ENCODE results near the gene CDK2AP2.

The CDK2AP2 gene

DNA sequence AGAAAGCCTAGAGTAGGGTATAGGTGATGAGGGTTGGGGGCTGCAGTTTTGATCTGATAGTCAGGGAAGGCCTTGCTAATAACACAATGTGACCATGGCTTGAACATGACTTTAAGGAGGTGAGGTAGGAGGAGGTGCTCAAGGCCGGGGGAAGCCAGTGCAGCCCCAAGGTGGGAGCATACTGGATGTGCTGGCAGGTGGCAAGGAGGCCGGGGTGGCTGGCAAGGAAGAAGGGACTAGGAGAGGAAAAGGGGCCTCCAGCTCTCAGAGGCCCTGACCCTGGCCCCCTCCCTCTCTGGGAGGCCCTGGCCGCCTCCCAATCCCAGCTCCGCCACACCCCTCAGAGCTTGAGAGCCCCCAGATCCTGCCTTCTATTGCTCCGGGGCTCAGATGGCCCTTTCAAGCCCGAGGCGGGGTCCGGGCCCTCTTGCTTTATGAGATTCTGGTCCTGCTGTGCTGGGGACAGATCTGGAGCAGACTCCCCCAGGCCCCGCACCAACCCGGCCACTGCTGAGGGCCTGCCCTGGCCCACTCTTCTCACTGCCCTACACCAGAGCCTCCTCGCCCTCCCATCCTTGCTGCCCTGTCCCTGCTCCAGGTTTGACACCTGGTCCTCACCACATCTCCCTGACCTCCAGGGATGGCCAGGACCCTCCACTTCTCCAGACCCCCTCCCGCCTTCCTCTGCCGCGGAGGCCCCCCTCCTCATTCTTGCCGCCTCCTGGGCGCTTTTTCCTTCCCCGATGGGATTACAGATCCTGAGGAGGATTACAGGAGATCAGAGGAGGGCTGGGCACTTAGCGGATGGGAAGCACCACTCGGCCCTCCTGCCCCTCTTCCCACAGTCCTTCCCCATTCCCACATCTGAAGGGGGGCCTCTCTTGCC, 4.6 kb downstream of the CDK2AP2 start:
- DNase-seq = no peak

DNA sequence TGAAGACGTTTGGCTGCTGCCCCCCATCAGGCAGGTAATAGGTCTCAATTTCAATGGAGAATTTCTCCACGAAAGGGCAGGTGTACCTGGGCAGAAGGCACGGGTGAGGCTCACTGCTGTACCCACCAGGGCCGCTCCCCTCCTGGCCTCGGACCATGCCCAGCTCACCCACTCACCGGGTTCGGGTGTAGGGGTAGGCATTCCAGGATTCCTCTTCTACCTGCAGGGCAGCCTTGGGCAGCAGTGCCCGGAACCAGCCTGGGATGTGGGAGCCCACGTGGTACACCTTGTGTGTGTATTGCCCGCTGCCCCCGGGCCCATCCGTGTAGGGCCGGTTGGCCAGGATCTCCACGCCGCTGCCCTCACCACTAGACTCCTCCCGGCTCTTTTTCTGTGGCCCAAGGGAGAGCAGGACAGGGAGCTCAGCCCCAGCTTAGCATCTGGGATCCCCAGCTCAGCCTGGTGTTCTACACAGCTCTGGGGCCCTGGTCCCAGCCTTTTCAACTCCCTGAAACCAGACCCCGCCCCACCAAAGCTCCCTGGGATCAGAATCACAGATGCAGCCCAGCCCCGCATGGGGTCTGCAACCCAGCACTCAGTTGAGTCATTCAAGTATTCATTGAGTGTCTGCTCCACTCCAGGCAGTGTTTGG, 5.5 kb downstream of the CDK2AP2 start:
- DNase-seq = no peak

DNA sequence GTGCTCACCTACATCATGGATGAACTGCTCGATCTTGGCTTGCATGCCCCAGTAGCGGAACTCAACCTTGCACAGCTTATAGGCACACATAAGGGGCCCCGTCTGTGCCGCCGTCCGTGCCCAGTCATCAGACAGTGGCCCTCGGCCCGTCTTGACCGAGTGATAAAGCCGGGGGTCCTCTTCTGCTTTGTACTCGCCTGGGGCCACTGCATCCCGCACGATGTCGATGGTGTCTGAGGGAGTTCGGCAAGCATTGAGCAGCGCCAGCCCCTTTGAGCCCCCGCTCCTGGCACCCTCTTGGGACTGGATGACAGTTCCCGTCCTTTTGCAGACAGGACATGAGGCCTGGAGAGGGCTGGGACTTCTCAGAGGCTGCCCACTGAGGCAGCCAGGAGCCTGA, 6.1 kb downstream of the CDK2AP2 start:
- no peak for DNase-seq

DNA sequence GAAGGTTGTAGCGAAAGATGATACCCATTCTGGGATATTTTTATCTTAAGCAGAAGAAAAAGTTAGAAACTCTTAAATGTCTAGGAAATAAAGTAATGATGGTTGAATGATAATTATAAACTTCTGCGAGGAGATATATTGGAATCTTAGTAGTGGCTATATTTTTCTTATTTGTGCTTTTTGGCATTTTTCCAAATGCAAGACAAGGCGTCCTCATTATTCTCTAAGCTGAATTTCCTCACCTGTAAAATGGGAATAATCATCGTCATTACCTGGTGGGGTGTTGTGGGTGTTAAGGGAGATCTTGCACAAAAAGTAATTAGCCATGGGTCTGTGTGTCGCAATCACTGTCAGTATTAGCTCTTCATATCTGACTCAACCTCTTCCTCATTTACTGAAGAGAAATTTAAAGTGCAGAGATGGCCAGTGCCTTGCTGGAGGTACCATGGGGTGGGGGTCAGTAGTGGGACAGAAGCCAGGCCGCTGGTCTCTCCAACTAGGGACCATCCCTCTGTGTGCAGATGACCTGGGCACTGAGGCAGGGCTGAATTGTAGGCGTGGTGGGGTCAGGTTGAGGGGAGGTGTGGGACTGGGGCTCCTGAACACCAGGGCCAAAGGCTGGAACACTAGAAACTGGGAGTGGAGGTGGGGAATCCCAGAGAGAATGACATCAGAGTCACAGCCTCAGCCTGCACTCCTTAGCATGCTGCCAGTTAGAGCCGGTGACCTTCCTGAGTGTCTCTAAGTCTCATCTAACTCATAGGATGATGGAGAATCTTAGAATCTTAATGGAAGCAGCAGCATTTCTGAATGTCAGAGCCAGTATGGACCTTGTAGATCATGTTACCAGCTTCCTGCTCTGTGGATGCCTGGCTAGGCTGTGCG, 6.9 kb downstream of the CDK2AP2 start:
- no peak for DNase-seq

DNA sequence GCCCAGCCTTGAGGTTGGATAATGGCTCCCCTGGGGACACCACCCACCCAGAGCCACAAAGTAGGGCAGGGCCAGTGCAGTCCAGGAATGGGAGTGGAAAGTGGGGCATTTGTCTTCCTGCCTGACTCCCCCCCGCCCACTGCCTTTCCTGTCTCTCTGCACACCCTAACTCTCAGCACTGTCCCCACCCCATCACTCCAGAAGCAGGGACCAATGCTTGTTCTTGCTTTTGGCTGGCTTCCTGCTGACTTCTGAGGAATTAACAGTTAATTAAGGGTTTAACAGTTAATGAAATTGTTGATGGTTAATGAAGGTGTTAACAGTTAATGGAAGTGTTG, 7.5 kb downstream of the CDK2AP2 start:
- DNase-seq = no peak

DNA sequence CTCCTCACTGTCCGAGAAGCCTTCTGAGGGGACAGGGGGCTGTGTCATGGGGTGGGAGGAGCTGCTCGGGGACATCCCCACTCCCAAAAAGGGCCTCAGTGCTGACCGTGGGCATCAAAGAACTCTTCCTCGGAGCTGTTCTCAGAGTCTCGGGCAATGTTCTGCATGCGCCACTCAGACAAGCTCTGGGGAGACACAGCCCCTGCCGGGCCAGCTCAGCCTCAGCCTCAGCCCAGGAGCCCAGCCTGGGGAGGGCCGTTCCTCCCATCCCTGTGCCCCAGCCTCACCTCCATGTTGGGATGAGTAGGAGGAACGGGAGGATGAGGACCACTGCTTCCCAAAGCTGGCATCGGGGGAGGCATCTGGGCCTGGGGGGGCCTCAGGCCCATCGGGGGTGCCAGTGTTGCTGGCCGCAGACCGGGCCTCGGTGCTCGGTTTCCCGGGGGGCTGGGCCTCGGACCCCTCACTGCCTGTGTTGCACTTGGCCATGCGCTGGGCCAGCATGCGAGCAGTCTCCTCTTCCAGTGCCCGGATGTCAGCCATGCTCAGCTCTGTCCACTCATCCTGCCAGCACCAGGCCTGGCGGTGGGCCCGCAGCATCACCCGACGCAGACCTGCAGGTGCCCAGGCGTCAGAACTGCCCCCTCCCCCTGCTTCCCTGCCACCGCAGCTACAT, 8.0 kb downstream of the CDK2AP2 start:
- DNase-seq = no peak

DNA sequence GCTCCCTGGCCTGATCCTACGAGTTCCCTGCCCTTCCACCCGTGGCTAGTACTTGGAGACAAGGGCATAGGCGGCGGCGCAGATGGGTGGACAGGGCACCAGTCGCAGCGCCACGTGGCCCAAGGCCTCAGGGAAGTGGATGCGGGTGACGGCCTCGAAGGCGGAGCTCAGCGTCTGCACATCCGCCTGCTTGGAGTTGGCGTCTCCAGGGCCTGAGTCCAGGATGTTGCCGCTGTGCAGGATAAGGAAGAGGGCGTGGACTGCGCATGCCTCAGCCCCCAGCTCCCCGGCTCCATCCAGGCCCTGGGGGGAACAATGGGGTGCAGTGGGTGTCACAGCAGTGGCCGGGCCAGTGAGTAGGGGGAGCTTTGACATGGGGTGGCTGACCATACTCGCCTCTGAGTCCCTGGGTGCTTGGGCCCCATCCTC, 9.4 kb downstream of the CDK2AP2 start:
- DNase-seq = no peak

DNA sequence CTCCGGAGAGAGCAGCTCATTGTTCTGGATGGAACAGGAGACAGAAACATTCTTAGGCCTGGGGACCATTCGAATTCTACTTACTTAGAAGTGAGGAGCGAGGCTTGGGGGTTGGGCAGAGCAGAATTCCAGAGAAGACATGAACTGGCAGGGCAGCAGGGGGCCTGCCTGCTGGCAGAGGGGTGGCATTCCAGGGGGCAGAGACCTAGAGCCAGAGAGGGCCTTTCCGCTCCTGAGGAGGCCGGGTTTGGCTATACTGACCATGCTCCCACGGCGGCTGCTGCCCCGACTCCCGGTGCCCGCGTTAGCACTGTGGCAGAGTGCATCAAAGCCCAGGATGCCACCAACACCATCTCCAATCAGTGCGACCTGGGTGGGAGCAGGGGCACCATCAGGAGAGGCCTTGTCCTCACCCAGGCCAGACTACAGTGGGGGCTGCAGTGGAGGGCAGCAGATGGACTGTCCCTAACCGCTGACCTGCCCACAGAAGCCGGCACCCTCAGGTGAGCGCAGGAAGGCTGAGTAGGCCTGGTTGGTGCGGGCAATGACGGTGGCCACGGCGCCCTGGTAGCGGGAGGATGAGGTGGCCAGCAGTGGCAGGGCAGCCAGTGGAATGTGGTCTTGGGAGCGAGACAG, 10.2 kb downstream of the CDK2AP2 start:
- no peak for DNase-seq

DNA sequence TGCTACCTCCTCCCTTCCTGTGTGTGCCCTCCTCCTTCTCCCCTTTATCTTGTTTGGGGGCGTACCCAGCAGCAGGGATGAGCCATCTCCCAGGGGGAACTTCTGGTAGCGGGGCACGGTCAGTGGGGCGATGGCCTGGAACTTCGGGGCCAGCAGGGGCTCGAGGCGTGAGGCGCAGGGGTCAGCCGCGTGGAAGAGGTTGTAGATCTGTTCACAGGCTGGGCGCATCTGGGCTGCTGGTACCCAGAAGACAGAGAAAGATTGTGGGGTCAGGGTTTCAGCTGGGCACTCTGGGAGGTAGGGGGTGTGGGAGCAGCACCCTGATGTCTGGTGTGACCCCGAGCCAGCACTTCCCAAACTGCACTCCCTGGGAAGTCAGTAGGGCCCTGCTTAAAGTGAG, 11.8 kb downstream of the CDK2AP2 start:
- DNase-seq = no peak

DNA sequence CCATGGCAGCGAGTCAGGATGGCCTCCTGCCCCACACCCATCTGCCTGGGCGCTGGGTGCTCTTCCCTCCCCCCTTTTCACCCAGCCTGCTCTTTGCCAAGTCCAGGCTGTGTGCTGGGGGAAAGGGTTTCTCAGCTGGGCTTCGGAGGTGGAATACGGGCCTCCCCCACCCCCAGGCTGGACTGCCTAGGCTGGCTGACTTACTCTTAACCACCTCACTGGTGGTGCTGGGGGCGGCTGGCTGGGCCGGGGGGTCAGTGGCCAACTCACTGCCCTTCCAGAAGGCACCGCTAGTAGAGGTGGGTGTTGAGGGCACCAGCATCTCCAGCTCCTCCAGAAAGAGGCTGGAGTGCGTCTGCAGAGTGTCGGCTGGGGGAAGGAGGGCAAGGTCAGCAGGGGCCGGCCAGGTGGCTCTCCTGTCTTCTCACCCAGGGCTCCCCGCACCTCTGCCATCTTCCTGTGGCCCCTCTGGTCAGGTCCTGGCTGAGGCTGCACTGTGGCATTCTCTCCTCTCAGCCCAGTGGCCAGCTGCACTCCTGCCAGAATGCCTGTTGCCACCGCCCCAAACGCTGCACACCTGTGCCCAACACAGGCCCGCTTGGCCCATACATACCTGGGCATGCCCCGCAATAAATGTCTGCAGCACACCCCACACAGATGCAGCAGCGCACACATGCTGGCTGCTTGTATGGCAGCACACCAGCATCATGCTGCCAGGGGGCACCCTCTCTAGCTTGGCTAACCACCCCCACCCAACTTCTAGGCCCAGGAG, 12.5 kb downstream of the CDK2AP2 start:
- DNase-seq = no peak

DNA sequence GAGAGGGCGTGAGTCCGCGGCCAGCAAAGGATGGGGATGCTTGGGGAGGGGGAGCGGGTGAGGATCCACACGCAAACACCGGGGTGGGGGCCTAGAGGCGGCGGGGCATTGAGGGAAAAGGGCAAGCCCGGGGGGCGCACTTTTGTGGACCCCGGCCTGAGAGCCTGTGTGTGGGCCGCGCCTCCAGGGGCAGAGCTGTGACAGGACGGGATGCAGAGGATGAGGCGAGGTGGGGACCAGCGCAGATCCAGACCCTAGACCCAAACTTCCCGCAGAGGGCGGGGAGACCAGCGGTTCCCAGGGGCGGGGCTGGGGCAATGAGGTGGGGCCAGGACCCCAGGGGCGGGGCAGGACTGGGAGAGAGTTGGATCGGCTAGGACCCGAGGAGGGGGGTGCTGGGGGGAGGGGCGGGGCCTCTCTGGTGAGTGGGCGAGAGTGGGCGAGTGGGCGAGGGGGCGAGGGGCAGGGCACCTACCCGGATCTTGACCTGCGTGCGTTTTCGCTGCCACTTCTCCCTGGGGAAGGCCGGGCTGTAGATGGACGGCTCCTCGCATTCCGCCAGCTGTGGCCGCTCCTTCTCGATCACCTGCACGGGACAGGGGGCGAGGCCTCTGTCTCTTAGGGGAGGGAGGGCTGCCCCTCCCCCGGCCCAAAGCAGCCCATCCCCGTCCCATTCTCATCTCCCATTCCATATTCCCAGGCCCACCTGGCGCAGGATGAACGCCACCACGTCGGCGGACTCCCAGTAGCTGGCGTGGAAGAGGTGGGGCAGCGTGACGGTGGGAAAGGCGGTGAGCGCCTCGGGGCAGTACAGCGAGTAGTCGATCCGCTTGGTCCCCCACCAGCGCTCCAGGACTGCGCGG, 13.4 kb downstream of the CDK2AP2 start:
- DNase-seq = no peak

DNA sequence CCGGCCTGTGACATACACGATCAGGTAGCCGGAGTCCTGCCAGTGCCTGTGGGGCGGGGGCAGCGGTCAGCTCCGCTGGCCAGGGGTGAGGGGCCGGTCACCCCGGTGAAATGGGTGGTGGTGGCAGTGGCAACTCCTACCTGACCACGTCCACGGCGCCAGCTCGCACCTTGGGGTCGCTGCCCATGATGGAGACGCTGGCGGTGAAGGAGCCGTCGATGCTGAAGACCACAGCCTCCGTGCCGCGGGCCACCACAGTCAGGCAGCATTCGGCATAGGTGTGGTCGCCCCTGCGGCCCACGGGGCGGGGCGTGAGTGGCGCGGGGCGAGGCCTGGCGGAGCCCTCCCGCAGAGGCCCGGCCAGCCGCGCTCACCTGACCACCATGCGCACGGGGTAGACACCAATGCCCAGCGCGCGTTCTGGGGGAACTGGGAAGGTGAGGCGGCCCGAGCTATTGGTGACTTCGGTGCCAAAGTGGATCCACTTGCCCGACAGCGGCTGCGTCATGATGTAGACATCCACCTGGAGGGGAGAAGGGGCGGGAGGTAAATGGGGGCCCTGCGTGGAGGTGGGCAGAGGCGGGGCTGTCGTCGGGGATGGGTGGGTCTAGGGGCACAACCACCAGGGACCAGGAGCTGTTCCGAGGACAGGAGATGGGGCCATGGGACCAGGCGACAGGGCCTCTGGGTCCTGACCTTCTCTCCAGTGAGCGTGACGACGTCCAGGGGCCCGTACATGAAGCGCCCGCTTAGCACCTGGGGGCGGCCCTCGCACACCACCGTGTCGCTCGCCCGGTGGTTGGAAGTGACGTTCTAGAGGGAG, 14.2 kb downstream of the CDK2AP2 start:
- DNase-seq = no peak

DNA sequence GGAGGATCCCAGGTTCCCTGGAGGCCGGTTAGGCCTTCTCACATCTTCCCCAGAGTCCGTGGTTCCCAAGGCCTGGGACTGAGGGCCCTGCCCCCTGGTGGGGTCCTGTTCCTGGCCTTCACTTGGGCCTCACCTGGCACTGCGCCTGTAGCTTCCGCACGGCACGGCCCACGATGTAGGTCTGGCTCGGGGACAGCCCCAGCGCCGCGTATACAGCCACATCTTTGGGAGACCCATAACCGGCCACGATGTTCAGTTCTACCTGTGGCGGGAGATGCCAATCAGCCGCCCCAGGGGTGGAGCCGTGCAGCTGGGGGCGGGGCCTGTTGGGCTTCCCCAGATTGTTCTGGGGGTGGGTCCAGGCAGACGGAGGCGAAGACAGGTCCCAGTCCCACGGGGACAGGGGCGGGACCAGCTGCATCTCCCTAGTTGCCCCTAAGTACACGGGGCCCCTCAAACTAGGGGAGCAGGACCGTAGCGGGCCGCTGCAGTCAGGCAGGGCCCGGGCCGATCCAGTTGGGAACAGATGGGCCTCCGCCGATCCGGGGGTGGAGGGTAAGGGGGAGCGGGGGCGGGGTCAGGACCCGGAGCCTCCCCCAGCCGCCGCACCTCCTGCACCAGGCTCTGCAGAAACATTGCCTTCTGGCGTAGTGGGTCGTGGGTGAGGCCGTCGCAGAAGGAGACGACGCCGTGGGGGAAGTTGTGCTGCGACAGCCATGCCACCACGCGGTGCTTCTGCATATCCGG, 15.0 kb downstream of the CDK2AP2 start:
- no peak for DNase-seq

DNA sequence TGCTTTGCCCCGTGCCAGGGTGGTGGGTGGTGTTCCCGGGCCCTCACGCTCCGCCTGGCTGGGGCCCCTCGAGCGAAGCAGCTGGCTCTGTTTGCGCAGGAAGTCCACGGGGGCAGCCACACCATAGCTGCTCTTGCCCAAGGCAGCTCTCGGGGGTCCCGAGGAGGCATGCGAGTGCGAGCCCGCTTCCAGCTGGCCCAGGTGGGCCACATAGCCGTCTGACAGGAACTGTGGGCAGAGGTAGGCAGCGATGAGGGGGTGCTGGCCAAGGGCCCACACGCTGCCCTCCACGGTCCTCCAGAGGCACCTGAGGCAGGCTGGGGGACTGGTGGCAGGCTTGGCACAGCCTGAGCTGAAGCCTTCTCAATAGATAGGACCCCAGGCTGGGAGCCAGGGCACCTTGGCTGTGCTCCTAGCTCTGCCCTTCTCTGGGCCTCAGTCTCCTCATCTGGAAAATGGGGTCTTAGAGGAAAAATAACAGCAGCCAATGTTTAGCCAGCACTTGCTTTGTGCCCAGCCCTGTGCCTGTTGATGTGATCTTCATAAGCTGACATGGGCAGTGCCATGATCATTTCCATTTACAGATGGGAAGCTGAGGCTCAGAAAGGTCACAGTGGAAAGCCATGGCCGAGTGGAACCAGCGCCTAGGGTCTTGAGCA, 15.8 kb downstream of the CDK2AP2 start:
- DNase-seq = no peak

DNA sequence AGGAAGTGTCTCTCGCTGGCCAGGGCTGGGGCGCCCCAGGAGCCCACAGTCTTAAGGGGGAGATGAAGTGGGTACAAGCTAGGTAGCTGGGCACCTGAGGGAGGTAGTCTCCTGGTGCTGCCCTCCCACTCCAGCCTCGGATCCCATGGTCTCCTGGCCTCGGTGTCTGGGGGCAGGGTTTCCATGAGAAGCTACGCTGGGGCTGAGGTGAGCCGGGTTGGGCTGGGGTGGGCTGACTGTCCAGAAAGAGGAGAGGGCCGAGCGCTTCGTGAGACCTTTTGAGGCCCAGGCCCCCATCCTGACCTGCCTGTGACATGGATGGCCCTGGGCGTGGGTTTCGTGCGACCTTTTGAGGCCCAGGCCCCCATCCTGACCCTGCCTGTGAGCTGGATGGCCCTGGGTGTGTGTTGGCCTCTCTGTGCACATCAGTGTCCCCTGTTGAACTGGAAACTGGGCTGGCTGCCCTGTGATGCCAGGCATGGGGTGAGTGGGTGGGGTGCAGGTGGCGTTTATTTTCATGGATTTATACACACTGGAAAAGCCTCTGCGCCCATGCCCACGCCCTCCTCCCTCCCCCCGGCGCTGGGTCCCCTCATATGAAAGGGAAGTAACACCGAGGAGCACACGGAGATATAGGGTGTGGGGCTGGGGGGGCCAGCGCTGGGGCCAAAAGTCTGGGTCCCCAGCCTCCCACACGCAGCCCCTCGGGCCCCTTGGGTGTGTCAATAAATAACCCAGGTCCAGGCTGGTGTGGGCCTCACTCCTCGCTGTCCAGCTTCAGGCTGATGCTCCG, 16.5 kb downstream of the CDK2AP2 start:
- DNase-seq = no peak

DNA sequence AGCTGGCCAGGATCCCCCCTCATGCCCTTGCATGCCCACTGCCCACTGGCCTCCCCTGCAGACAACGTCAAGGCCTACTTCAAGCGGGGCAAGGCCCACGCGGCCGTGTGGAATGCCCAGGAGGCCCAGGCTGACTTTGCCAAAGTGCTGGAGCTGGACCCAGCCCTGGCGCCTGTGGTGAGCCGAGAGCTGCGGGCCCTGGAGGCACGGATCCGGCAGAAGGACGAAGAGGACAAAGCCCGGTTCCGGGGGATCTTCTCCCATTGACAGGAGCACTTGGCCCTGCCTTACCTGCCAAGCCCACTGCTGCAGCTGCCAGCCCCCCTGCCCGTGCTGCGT, 17.3 kb downstream of the CDK2AP2 start:
- DNase-seq = no peak

DNA sequence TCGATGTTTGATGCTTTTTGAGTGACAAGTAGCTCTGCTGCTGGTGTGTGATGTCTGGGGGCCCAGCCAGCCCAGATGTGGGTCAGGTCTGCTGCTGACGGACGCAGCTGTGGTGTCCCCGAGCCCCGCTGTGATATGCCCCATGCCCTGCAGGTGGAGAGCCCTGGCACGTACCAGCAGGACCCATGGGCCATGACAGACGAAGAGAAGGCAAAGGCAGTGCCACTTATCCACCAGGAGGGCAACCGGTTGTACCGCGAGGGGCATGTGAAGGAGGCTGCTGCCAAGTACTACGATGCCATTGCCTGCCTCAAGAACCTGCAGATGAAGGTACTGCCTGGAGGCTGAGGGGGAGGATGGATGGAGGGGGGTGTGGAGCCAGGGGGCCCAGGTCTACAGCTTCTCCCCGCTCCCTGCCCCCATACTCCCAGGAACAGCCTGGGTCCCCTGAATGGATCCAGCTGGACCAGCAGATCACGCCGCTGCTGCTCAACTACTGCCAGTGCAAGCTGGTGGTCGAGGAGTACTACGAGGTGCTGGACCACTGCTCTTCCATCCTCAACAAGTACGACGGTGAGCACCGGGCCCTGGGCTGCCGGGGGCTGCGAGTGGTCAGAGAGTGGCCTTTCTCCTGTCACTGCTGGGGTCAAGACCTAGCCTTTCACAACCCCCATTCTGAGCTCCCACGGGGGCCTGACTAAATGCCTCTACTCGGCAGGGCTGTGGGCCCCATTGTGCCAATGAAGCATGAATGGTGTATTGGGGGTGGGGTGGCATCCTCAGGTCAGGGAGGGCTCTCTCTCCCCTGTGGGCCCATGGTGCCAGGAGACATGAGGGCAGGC, 17.9 kb downstream of the CDK2AP2 start:
- no peak for DNase-seq

Measured in RPMI8226 (cell line).